ENCODE results near the gene UNCX. TPM values are rescaled to one million over a fixed set of nuclear protein-coding genes. Genes with fewer than 3 reads are reported as not detected.

The UNCX gene
- total RNA-seq, 1 experiment from 2014 or later, result not detected

GRCh38 chr7:1255080-1255816 lies 22.6 kb downstream of the UNCX start:
- BruUV-seq (replicated peaks), result no TSS peak
- no peak for TF ChIP-seq CTCF (IDR thresholded peaks at IDR 0.05; ENCODE audit: unreplicated experiment)
- no peaks in the 10 kb centered on the region for H3K9me3 Mint-ChIP-seq (ENCODE audit: low read depth, unreplicated experiment)
- H3K36me3 Mint-ChIP-seq (ENCODE audit: insufficient read depth, unreplicated experiment), result no peaks in the 10 kb centered on the region
- H3K27me3 Mint-ChIP-seq (ENCODE audit: unreplicated experiment), result peaks cover 94% of the 10 kb centered on the region
- no peak overlapping the region for H3K27ac Mint-ChIP-seq (ENCODE audit: unreplicated experiment)
- peaks cover 12% of the 10 kb centered on the region for H3K4me1 Mint-ChIP-seq (ENCODE audit: low read depth, unreplicated experiment)
- CTCF ChIA-PET, result interaction anchor here (1.0 kb wide), 1 partner anchor 62 kb away, joined by 3 read pairs; no protein-coding TSS in a partner anchor
- intact Hi-C loops (cut with micrococcal nuclease; ENCODE audit: unreplicated experiment), result no loop called here
- DNase-seq, result no peak
- H3K4me3 Mint-ChIP-seq (ENCODE audit: low read depth, unreplicated experiment), result no peak overlapping the region

- intact Hi-C loops (cut with micrococcal nuclease; ENCODE audit: unreplicated experiment), result no loop called here
- no peak for DNase-seq
- H3K36me3 Mint-ChIP-seq (ENCODE audit: insufficient read depth, unreplicated experiment), result peaks cover 5% of the 10 kb centered on the region
- H3K4me3 Mint-ChIP-seq (ENCODE audit: low read depth, unreplicated experiment), result no peak overlapping the region
- TF ChIP-seq CTCF (IDR thresholded peaks at IDR 0.05; ENCODE audit: unreplicated experiment), result no peak
- H3K9me3 Mint-ChIP-seq (ENCODE audit: low read depth, unreplicated experiment), result no peaks in the 10 kb centered on the region
- peaks cover 94% of the 10 kb centered on the region for H3K27me3 Mint-ChIP-seq (ENCODE audit: unreplicated experiment)
- H3K27ac Mint-ChIP-seq (ENCODE audit: unreplicated experiment), result no peak overlapping the region
- BruUV-seq (replicated peaks), result no TSS peak
- peaks cover 12% of the 10 kb centered on the region for H3K4me1 Mint-ChIP-seq (ENCODE audit: low read depth, unreplicated experiment)
- CTCF ChIA-PET, result no interaction called here
These were observed 23.2 kb downstream of the UNCX start for GRCh38 chr7:1255817-1256340.

GRCh38 chr7:1256621-1257020 lies 23.9 kb downstream of the UNCX start:
- CTCF ChIA-PET, result no interaction called here
- peaks cover 94% of the 10 kb centered on the region for H3K27me3 Mint-ChIP-seq (ENCODE audit: unreplicated experiment)
- H3K9me3 Mint-ChIP-seq (ENCODE audit: low read depth, unreplicated experiment), result no peaks in the 10 kb centered on the region
- peaks cover 5% of the 10 kb centered on the region for H3K36me3 Mint-ChIP-seq (ENCODE audit: insufficient read depth, unreplicated experiment)
- intact Hi-C loops (cut with micrococcal nuclease; ENCODE audit: unreplicated experiment), result no loop called here
- no peak for TF ChIP-seq CTCF (IDR thresholded peaks at IDR 0.05; ENCODE audit: unreplicated experiment)
- no peak overlapping the region for H3K4me3 Mint-ChIP-seq (ENCODE audit: low read depth, unreplicated experiment)
- BruUV-seq (replicated peaks), result no TSS peak
- H3K4me1 Mint-ChIP-seq (ENCODE audit: low read depth, unreplicated experiment), result peaks cover 12% of the 10 kb centered on the region
- no peak for DNase-seq
- H3K27ac Mint-ChIP-seq (ENCODE audit: unreplicated experiment), result no peak overlapping the region

GRCh38 chr7:1257221-1257620 lies 24.5 kb downstream of the UNCX start:
- Mint-ChIP-seq H3K27me3 (ENCODE audit: unreplicated experiment) (peaks cover 94% of the 10 kb centered on the region), H3K4me3 (ENCODE audit: low read depth, unreplicated experiment) (no peak overlapping the region), H3K27ac (ENCODE audit: unreplicated experiment) (no peak overlapping the region), H3K9me3 (ENCODE audit: low read depth, unreplicated experiment) (no peaks in the 10 kb centered on the region), H3K4me1 (ENCODE audit: low read depth, unreplicated experiment) (peaks cover 12% of the 10 kb centered on the region), H3K36me3 (ENCODE audit: insufficient read depth, unreplicated experiment) (peaks cover 5% of the 10 kb centered on the region)
- intact Hi-C loops (cut with micrococcal nuclease; ENCODE audit: unreplicated experiment), result no loop called here
- no peak for DNase-seq
- CTCF ChIA-PET, result no interaction called here
- no TSS peak for BruUV-seq (replicated peaks)
- TF ChIP-seq CTCF (IDR thresholded peaks at IDR 0.05; ENCODE audit: unreplicated experiment), result no peak
